Stimulated activated effector memory CD8-positive, alpha-beta T cell treated with anti-CD3 and anti-CD28 coated beads, Interleukin-12 subunit alpha, Interleukin-12 subunit beta, amount 100 ng/mL, for 72 hours (primary cell): ENCODE data around the gene RAI1.

Source experiments
- ATAC-seq: fragments of 150-1000 bp; cut with Tn5 transposase; 2 replicates; pipeline ENCODE4 v1.10.0; 2021
- DNase-seq, 2 donors: peaks; one replicate each; pipeline ENCODE4 v3.0.0; 2021 to 2022; ENCODE audit warnings: low spot score in 2 of 2
- H3K27ac Mint-ChIP-seq: one replicate; pipeline ENCODE4 v1.8.0; 2022; ENCODE audit warnings: mild to moderate bottlenecking, mixed read lengths
- H3K36me3 Mint-ChIP-seq: one replicate; pipeline ENCODE4 v1.8.0; 2022; ENCODE audit warnings: mild to moderate bottlenecking, mixed read lengths
- H3K4me1 Mint-ChIP-seq: one replicate; pipeline ENCODE4 v1.8.0; 2022; ENCODE audit warnings: mixed read lengths
- H3K4me3 Mint-ChIP-seq: one replicate; pipeline ENCODE4 v1.8.0; 2022; ENCODE audit warnings: mild to moderate bottlenecking, mixed read lengths
- H3K9me3 Mint-ChIP-seq: one replicate; pipeline ENCODE4 v1.8.0; 2022; ENCODE audit warnings: mixed read lengths

RAI1 gene

GRCh38 chr17:17839791-17840707 lies 158.8 kb downstream of the RAI1 start:
- peak; percentile 75 to 89 for DNase-seq
- Mint-ChIP-seq H3K36me3 (peaks cover 17% of the 10 kb centered on the region), H3K4me1 (peaks cover 45% of the 10 kb centered on the region), H3K9me3 (no peaks in the 10 kb centered on the region), H3K4me3 (peak overlapping the region; percentile 70), H3K27ac (peak overlapping the region; percentile 82)
- ATAC-seq: peak; percentile 80

- Mint-ChIP-seq H3K4me1 (peaks cover 36% of the 10 kb centered on the region), H3K27ac (peak overlapping the region; percentile 82), H3K36me3 (peaks cover 11% of the 10 kb centered on the region), H3K4me3 (peak overlapping the region; percentile 70), H3K9me3 (no peaks in the 10 kb centered on the region)
- DNase-seq (peak in 1 of 2 donors; percentile 52), ATAC-seq (no peak)
These were observed 159.7 kb downstream of the RAI1 start for GRCh38 chr17:17840751-17841591.

- Mint-ChIP-seq H3K36me3 (peaks cover 13% of the 10 kb centered on the region), H3K9me3 (no peaks in the 10 kb centered on the region), H3K4me1 (peaks cover 39% of the 10 kb centered on the region), H3K27ac (peak overlapping the region; percentile 29), H3K4me3 (peak overlapping the region; percentile 70)
- DNase-seq: no peak
- no peak for ATAC-seq
These were observed 160.4 kb downstream of the RAI1 start for GRCh38 chr17:17841601-17842025.

GRCh38 chr17:17842111-17842876 lies 161.0 kb downstream of the RAI1 start:
- Mint-ChIP-seq H3K4me3 (no peak overlapping the region), H3K4me1 (peaks cover 42% of the 10 kb centered on the region), H3K27ac (peak overlapping the region; percentile 29), H3K9me3 (no peaks in the 10 kb centered on the region), H3K36me3 (peaks cover 11% of the 10 kb centered on the region)
- DNase-seq: no peak
- no peak for ATAC-seq

- Mint-ChIP-seq H3K27ac (peak overlapping the region; percentile 29), H3K4me1 (peaks cover 42% of the 10 kb centered on the region), H3K9me3 (no peaks in the 10 kb centered on the region), H3K4me3 (no peak overlapping the region), H3K36me3 (peaks cover 9% of the 10 kb centered on the region)
- no peak for DNase-seq
- no peak for ATAC-seq
These were observed 161.8 kb downstream of the RAI1 start for GRCh38 chr17:17843096-17843495.

- no peak for DNase-seq
- H3K4me1 Mint-ChIP-seq: peaks cover 43% of the 10 kb centered on the region
- peaks cover 13% of the 10 kb centered on the region for H3K36me3 Mint-ChIP-seq
- no peak for ATAC-seq
- H3K9me3 Mint-ChIP-seq: no peaks in the 10 kb centered on the region
- H3K4me3 Mint-ChIP-seq: no peak overlapping the region
- H3K27ac Mint-ChIP-seq: no peak overlapping the region
These were observed 162.8 kb downstream of the RAI1 start for GRCh38 chr17:17844079-17844478.

GRCh38 chr17:17844500-17844899 lies 163.2 kb downstream of the RAI1 start:
- DNase-seq (no peak), ATAC-seq (no peak)
- no peak overlapping the region for H3K4me3 Mint-ChIP-seq
- no peaks in the 10 kb centered on the region for H3K9me3 Mint-ChIP-seq
- peaks cover 43% of the 10 kb centered on the region for H3K4me1 Mint-ChIP-seq
- peaks cover 17% of the 10 kb centered on the region for H3K36me3 Mint-ChIP-seq
- no peak overlapping the region for H3K27ac Mint-ChIP-seq

- H3K9me3 Mint-ChIP-seq: no peaks in the 10 kb centered on the region
- ATAC-seq (no peak), DNase-seq (no peak)
- H3K27ac Mint-ChIP-seq: no peak overlapping the region
- peaks cover 48% of the 10 kb centered on the region for H3K4me1 Mint-ChIP-seq
- H3K4me3 Mint-ChIP-seq: no peak overlapping the region
- peaks cover 17% of the 10 kb centered on the region for H3K36me3 Mint-ChIP-seq
These were observed 164.0 kb downstream of the RAI1 start for GRCh38 chr17:17845046-17845775.

- no peak overlapping the region for H3K27ac Mint-ChIP-seq
These were observed 164.7 kb downstream of the RAI1 start for GRCh38 chr17:17846003-17846402.

GRCh38 chr17:17846645-17847044 lies 165.4 kb downstream of the RAI1 start:
- Mint-ChIP-seq H3K9me3 (no peaks in the 10 kb centered on the region), H3K4me1 (peaks cover 55% of the 10 kb centered on the region), H3K36me3 (peaks cover 25% of the 10 kb centered on the region), H3K27ac (no peak overlapping the region), H3K4me3 (no peak overlapping the region)
- no peak for DNase-seq
- ATAC-seq: no peak

More at GRCh38 chr17:17846003-17846402, 164.7 kb downstream of the RAI1 start:
- ATAC-seq (no peak), DNase-seq (no peak)
- Mint-ChIP-seq H3K4me3 (no peak overlapping the region), H3K36me3 (peaks cover 24% of the 10 kb centered on the region), H3K4me1 (peaks cover 52% of the 10 kb centered on the region), H3K9me3 (no peaks in the 10 kb centered on the region)

- Mint-ChIP-seq H3K27ac (no peak overlapping the region), H3K4me3 (no peak overlapping the region), H3K9me3 (no peaks in the 10 kb centered on the region), H3K4me1 (peaks cover 61% of the 10 kb centered on the region), H3K36me3 (peaks cover 25% of the 10 kb centered on the region)
- DNase-seq (no peak), ATAC-seq (no peak)
These were observed 165.9 kb downstream of the RAI1 start for GRCh38 chr17:17847118-17847689.

- ATAC-seq (no peak), DNase-seq (no peak)
- Mint-ChIP-seq H3K9me3 (no peaks in the 10 kb centered on the region), H3K4me3 (no peak overlapping the region), H3K27ac (no peak overlapping the region), H3K4me1 (peaks cover 64% of the 10 kb centered on the region), H3K36me3 (peaks cover 25% of the 10 kb centered on the region)
These were observed 166.5 kb downstream of the RAI1 start for GRCh38 chr17:17847726-17848125.

- Mint-ChIP-seq H3K4me3 (peak overlapping the region; percentile 71), H3K27ac (peak overlapping the region; percentile 93), H3K9me3 (no peaks in the 10 kb centered on the region), H3K36me3 (peaks cover 25% of the 10 kb centered on the region), H3K4me1 (peaks cover 71% of the 10 kb centered on the region)
- ATAC-seq (no peak), DNase-seq (no peak)
These were observed 167.2 kb downstream of the RAI1 start for GRCh38 chr17:17848311-17849082.
